CD14-positive monocyte (primary cell): Measurements from ENCODE around the gene RAB31. TPM values are rescaled to one million over a fixed set of nuclear protein-coding genes. Genes with fewer than 3 reads are reported as not detected.

ENCODE experiments used
- DNase-seq, 3 donors: peaks; one replicate each; pipeline ENCODE4 v3.0.0-alpha.2; 2011 to 2022
- H2AFZ ChIP-seq: 2 replicates; pipeline ENCODE4 v1.6.0; 2012; ENCODE audit warnings: mild to moderate bottlenecking, low read depth, low read length, inconsistent platforms; ENCODE audit not compliant: insufficient read depth, poor library complexity, severe bottlenecking
- H3K27ac ChIP-seq, 2 donors: 1 replicate in 1 of 2; 2 replicates in 1 of 2; pipeline ENCODE4 v1.5.1; 2012 to 2013; ENCODE audit warnings: low read length in 2 of 2, control low read depth in 1 of 2, inconsistent platforms in 1 of 2, low read depth in 1 of 2, mild to moderate bottlenecking in 1 of 2
- H3K27me3 ChIP-seq, 2 donors: one replicate each; pipeline versions ENCODE4 v1.6.0 to v1.6.1; 2011 to 2013; ENCODE audit warnings: low read length in 2 of 2; ENCODE audit not compliant: control insufficient read depth in 2 of 2, insufficient read depth in 2 of 2
- H3K36me3 ChIP-seq, 2 donors: replicated peaks in 1 of 2; 1 replicate in 1 of 2; 2 replicates in 1 of 2; pipeline versions ENCODE4 v1.5.1 to v1.6.1; 2012 to 2013; ENCODE audit warnings: low read length in 2 of 2, control low read depth in 1 of 2, inconsistent platforms in 1 of 2, mild to moderate bottlenecking in 1 of 2; ENCODE audit not compliant: insufficient read depth in 2 of 2, control insufficient read depth in 1 of 2
- H3K4me1 ChIP-seq, 2 donors: 1 replicate in 1 of 2; 2 replicates in 1 of 2; pipeline versions ENCODE4 v1.5.1 to v1.6.1; 2012 to 2013; ENCODE audit warnings: low read length in 2 of 2, control low read depth in 1 of 2, inconsistent platforms in 1 of 2, mild to moderate bottlenecking in 1 of 2, moderate library complexity in 1 of 2; ENCODE audit not compliant: insufficient read depth in 2 of 2, control insufficient read depth in 1 of 2
- H3K4me2 ChIP-seq: replicated peaks from 2 replicates; pipeline ENCODE3; 2012; ENCODE audit warnings: low read length, moderate library complexity, mild to moderate bottlenecking; ENCODE audit not compliant: poor library complexity, severe bottlenecking; ENCODE audit errors: extremely low read depth
- H3K4me3 ChIP-seq, 3 experiments: fragments of 200-600 bp in 1 of 3; sonication (generic) in 1 of 3; replicated peaks in 1 of 3; 1 replicate in 2 of 3; 2 replicates in 1 of 3; pipeline ENCODE4 v1.5.1; 2011 to 2013; ENCODE audit warnings: low read length in 3 of 3, mild to moderate bottlenecking in 3 of 3, control low read depth in 2 of 3, low read depth in 2 of 3, inconsistent platforms in 1 of 3, moderate library complexity in 1 of 3
- H3K79me2 ChIP-seq: 2 replicates; pipeline ENCODE4 v1.6.0; 2012; ENCODE audit warnings: mild to moderate bottlenecking, control low read depth, inconsistent platforms, low read length, moderate library complexity; ENCODE audit not compliant: insufficient read depth
- H3K9ac ChIP-seq: 2 replicates; pipeline ENCODE4 v1.6.0; 2017; ENCODE audit warnings: low read length, mild to moderate bottlenecking; ENCODE audit not compliant: insufficient read depth, poor library complexity, severe bottlenecking
- H3K9me3 ChIP-seq, 2 donors: replicated peaks in 1 of 2; 1 replicate in 1 of 2; 2 replicates in 1 of 2; pipeline versions ENCODE4 v1.5.1 to v1.6.1; 2012 to 2013; ENCODE audit warnings: low read length in 2 of 2, control low read depth in 1 of 2; ENCODE audit not compliant: control insufficient read depth in 1 of 2, insufficient read depth in 1 of 2
- H4K20me1 ChIP-seq: 2 replicates; pipeline ENCODE4 v1.6.0; 2012; ENCODE audit warnings: mild to moderate bottlenecking, low read length, control low read depth, moderate library complexity; ENCODE audit not compliant: insufficient read depth
- H3K27ac Mint-ChIP-seq, 7 donors: one replicate each; pipeline ENCODE4 v1.8.0; 2020; ENCODE audit warnings: mild to moderate bottlenecking in 7 of 7, mixed read lengths in 7 of 7, moderate library complexity in 6 of 7, inconsistent platforms in 2 of 7
- H3K27me3 Mint-ChIP-seq, 3 donors: one replicate each; pipeline ENCODE4 v1.8.0; 2021 to 2022; ENCODE audit warnings: low read depth in 3 of 3, mild to moderate bottlenecking in 3 of 3, mixed read lengths in 3 of 3, moderate library complexity in 3 of 3, inconsistent platforms in 1 of 3
- H3K36me3 Mint-ChIP-seq, 2 donors: one replicate each; pipeline ENCODE4 v1.8.0; 2020; ENCODE audit warnings: mixed read lengths in 2 of 2, inconsistent platforms in 1 of 2, mild to moderate bottlenecking in 1 of 2
- H3K4me1 Mint-ChIP-seq: one replicate; pipeline ENCODE4 v1.8.0; 2020; ENCODE audit warnings: mild to moderate bottlenecking, mixed read lengths
- H3K4me3 Mint-ChIP-seq, 2 donors: one replicate each; pipeline ENCODE4 v1.8.0; 2020; ENCODE audit warnings: mild to moderate bottlenecking in 2 of 2, mixed read lengths in 2 of 2, moderate library complexity in 1 of 2
- H3K9me3 Mint-ChIP-seq, 7 donors: one replicate each; pipeline ENCODE4 v1.8.0; 2020 to 2022; ENCODE audit warnings: mixed read lengths in 7 of 7, mild to moderate bottlenecking in 6 of 7, moderate library complexity in 6 of 7, inconsistent platforms in 2 of 7
- WGBS: methylation state at CpG from one replicate; pipeline ENCODE4 v1.1.5; 2013; ENCODE audit warnings: missing lambda C conversion rate; ENCODE audit not compliant: insufficient coverage; 5-methylcytosine and 5-hydroxymethylcytosine counted together
- intact Hi-C, 2 donors: fragments of 100-400 bp; cut with micrococcal nuclease; formaldehyde crosslinking; loops; one replicate each; pipeline versions ENCODE4 v1.15.0 to v1.15.1; 2023
- polyA plus RNA-seq, 3 donors: library from polyadenylated mRNA; depleted of rRNA in 1 of 3; unstranded in 2 of 3; stranded (reverse) in 1 of 3; fragments of 300-500 nt in 2 of 3; fragments of >200 nt in 1 of 3; fragmentation: Illumina TruSeq in 2 of 3; gene quantifications; 1 replicate in 2 of 3; 2 replicates in 1 of 3; pipeline ENCODE4 v1.2.3, GENCODE V29; 2012 to 2021
- TF ChIP-seq, protein P1 (sequence below): fragments of 200-600 bp; IDR thresholded peaks from one replicate; pipeline ENCODE4 v1.8.0; 2022; ENCODE audit warnings: antibody characterized with exemption, mild to moderate bottlenecking

Gene RAB31
- polyA plus RNA-seq, 3 donors = 106 to 367 (median 348) TPM

DNA sequence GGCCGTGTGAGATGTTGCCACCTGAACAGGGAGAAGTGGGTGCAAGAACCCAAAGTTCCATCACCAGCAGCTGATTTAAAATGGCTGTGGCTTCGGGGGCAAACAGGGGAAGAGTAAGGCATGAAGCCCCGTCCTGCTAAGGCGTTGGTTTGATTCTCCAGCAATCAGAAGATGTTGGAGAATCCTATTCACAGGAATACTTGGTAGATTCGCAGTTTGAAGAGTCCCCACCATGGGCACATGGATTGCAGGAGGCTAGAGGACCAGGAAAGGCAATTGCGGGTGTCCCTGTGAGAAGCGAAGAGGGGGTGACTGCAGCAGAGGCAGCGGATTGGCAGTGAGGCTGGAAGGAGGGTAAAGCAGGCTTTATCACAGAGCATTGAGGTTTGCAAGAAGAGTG is 131.1 kb downstream of the RAB31 start:
- TF ChIP-seq, protein P1, sequence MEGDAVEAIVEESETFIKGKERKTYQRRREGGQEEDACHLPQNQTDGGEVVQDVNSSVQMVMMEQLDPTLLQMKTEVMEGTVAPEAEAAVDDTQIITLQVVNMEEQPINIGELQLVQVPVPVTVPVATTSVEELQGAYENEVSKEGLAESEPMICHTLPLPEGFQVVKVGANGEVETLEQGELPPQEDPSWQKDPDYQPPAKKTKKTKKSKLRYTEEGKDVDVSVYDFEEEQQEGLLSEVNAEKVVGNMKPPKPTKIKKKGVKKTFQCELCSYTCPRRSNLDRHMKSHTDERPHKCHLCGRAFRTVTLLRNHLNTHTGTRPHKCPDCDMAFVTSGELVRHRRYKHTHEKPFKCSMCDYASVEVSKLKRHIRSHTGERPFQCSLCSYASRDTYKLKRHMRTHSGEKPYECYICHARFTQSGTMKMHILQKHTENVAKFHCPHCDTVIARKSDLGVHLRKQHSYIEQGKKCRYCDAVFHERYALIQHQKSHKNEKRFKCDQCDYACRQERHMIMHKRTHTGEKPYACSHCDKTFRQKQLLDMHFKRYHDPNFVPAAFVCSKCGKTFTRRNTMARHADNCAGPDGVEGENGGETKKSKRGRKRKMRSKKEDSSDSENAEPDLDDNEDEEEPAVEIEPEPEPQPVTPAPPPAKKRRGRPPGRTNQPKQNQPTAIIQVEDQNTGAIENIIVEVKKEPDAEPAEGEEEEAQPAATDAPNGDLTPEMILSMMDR = no peak
- WGBS = 97% methylated on average over 6 of the region's 8 CpGs
- peaks cover 0 to 2% (median 0%) of the 10 kb centered on the region in 7 donors for H3K9me3 Mint-ChIP-seq

DNA sequence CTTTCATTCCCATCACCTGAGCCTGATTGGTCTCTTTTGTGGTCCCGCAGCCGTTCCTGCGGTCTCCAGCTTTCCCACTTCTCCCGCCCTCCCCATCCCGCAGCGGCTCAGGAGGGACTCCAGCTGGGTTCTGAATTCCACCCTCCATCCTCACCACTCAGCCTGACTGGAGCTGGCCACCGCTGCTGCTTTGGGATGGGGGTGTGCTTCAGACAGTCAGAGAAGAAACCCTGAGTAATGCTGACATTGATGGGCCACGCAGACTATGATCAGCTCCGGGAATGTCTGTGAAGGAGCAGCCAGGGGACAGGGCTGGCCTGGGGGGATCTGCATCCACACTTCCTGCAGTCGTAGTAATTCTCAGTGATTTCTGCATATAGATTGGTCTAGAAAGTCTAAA is 131.8 kb downstream of the RAB31 start:
- Histone ChIP-seq H4K20me1 (peaks cover 58% of the 10 kb centered on the region), H3K36me3 (peaks cover 36 to 94% of the 10 kb centered on the region in 2 donors), H3K27me3 (no peaks in the 10 kb centered on the region), H3K79me2 (peaks cover 55% of the 10 kb centered on the region), H3K9ac (no peak overlapping the region), H3K9me3 (no peaks in the 10 kb centered on the region), H3K27ac (peak overlapping the region in 1 of 2 donors; percentile 6), H3K4me2 (no peak overlapping the region), H3K4me1 (no peaks in the 10 kb centered on the region), H2AFZ (no peak overlapping the region), H3K4me3 (no peak overlapping the region)
- H3K4me3 Mint-ChIP-seq = no peak overlapping the region
- H3K9me3 Mint-ChIP-seq = peaks cover 0 to 2% (median 0%) of the 10 kb centered on the region in 7 donors
- 100% methylated on average over 1 of the region's 10 CpGs for WGBS
- peak overlapping the region in 3 of 7 donors; percentile 37 to 64 (median 52) for H3K27ac Mint-ChIP-seq
- peaks cover 3% of the 10 kb centered on the region for H3K4me1 Mint-ChIP-seq
- TF ChIP-seq, protein P1 = no peak
- DNase-seq = no peak
- H3K27me3 Mint-ChIP-seq = peaks cover 0 to 5% (median 0%) of the 10 kb centered on the region in 3 donors
- intact Hi-C loops = no loop called here
- H3K36me3 Mint-ChIP-seq = peaks cover 69 to 83% of the 10 kb centered on the region in 2 donors

More for the DNA sequence above, 131.1 kb downstream of the RAB31 start:
- no peak overlapping the region for H3K27ac ChIP-seq
- H3K79me2 ChIP-seq = peaks cover 61% of the 10 kb centered on the region
- no peak overlapping the region for H3K4me3 Mint-ChIP-seq
- peaks cover 64% of the 10 kb centered on the region for H4K20me1 ChIP-seq
- H3K27ac Mint-ChIP-seq = peak overlapping the region in 3 of 7 donors; percentile 26 to 55 (median 37)
- DNase-seq = no peak
- no peak overlapping the region for H2AFZ ChIP-seq
- H3K36me3 ChIP-seq = peaks cover 36 to 90% of the 10 kb centered on the region in 2 donors
- H3K4me1 Mint-ChIP-seq = peaks cover 3% of the 10 kb centered on the region
- H3K4me1 ChIP-seq = no peaks in the 10 kb centered on the region
- peaks cover 0 to 5% (median 0%) of the 10 kb centered on the region in 3 donors for H3K27me3 Mint-ChIP-seq
- H3K4me3 ChIP-seq = no peak overlapping the region
- intact Hi-C loops = no loop called here
- H3K27me3 ChIP-seq = no peaks in the 10 kb centered on the region
- no peak overlapping the region for H3K4me2 ChIP-seq
- no peak overlapping the region for H3K9ac ChIP-seq
- H3K9me3 ChIP-seq = no peaks in the 10 kb centered on the region
- H3K36me3 Mint-ChIP-seq = peaks cover 64 to 80% of the 10 kb centered on the region in 2 donors
